ENCODE measurements around the gene FAM13C. TPM values are rescaled to one million over a fixed set of nuclear protein-coding genes. Genes with fewer than 3 reads are reported as not detected.

Gene FAM13C
- polyA plus RNA-seq, 1 of the 3 experiments (the other 2 are of a cell fraction), result 7.6 TPM

GRCh38 chr10:59271160-59271559, 91.2 kb downstream of the FAM13C start:
- Histone ChIP-seq H3K4me1 (ENCODE audit: control insufficient read depth in 1 of 2, insufficient read depth in 2 of 2, low read depth in 1 of 2, low read length in 1 of 2) (peaks cover 0 to 7% of the 10 kb centered on the region in 2 experiments; a peak in 2 of 4 replicates), H3K27ac (ENCODE audit: low read depth in 2 of 2, low read length in 1 of 2) (peak overlapping the region in 1 of 2 experiments; percentile 16; a peak in 1 of 4 replicates), H4K20me1 (ENCODE audit: insufficient read depth) (no peaks in the 10 kb centered on the region), H3K4me2 (no peak overlapping the region), H3K4me3 (ENCODE audit: low read depth in 2 of 2, low read length in 1 of 2) (no peak overlapping the region), H3K9ac (no peak overlapping the region), H3K9me2 (no peaks in the 10 kb centered on the region), H3K79me2 (ENCODE audit: insufficient read depth) (no peaks in the 10 kb centered on the region), H2AFZ (ENCODE audit: low read depth) (no peak overlapping the region), H3F3A (replicated peaks; ENCODE audit: insufficient read depth) (no peaks in the 10 kb centered on the region), H3K36me3 (replicated peaks in 1 of 2; ENCODE audit: control insufficient read depth in 1 of 2, insufficient read depth in 2 of 2, low read length in 1 of 2) (peaks cover 20 to 34% of the 10 kb centered on the region in 2 experiments), H3K9me3 (no peaks in the 10 kb centered on the region), H3K27me3 (ENCODE audit: insufficient read depth) (no peaks in the 10 kb centered on the region)
- 41% methylated on average over 4 of the region's 4 CpGs for WGBS (ENCODE audit: low lambda C conversion rate)
- ChIA-PET POLR2A (no interaction called here), CTCF (interaction anchor here (0.6 to 1.9 kb wide), 2 partner anchors 351 to 743 kb away, joined by 4 to 5 read pairs; no protein-coding TSS in a partner anchor)
- peak; percentile 60 for TF ChIP-seq GATA2 (CRISPR knock-in tag; IDR thresholded peaks at IDR 0.05)
- peak; percentile 55; the same call in 1 of the 2 replicates for TF ChIP-seq RCOR1 (IDR thresholded peaks at IDR 0.05; ENCODE audit: low read length)
- no peak for TF ChIP-seq EZH2phosphoT487 (IDR thresholded peaks at IDR 0.05; ENCODE audit: borderline replicate concordance, low read depth)
- TF ChIP-seq TCF12 (IDR thresholded peaks at IDR 0.05), result peak; percentile 15; the same call in 1 of the 2 replicates
- peak in 1 of 2 experiments; percentile 41; a peak in 1 of 4 replicates for TF ChIP-seq EP300 (IDR thresholded peaks at IDR 0.05; ENCODE audit: borderline replicate concordance in 1 of 2, low read depth in 1 of 2, low read length in 1 of 2)
- TF ChIP-seq RFX5 (IDR thresholded peaks at IDR 0.05; ENCODE audit: low read length), result no peak
- peak; percentile 33 for DNase-seq

- Histone ChIP-seq H4K20me1 (ENCODE audit: insufficient read depth) (no peaks in the 10 kb centered on the region), H3F3A (replicated peaks; ENCODE audit: insufficient read depth) (no peaks in the 10 kb centered on the region), H3K4me1 (ENCODE audit: control insufficient read depth in 1 of 2, insufficient read depth in 2 of 2, low read depth in 1 of 2, low read length in 1 of 2) (peaks cover 0 to 7% of the 10 kb centered on the region in 2 experiments; a peak in 2 of 4 replicates), H3K9me2 (no peaks in the 10 kb centered on the region), H3K9ac (no peak overlapping the region), H3K79me2 (ENCODE audit: insufficient read depth) (no peaks in the 10 kb centered on the region), H3K4me3 (ENCODE audit: low read depth in 2 of 2, low read length in 1 of 2) (no peak overlapping the region), H3K27me3 (ENCODE audit: insufficient read depth) (no peaks in the 10 kb centered on the region), H3K4me2 (no peak overlapping the region), H3K9me3 (no peaks in the 10 kb centered on the region), H3K27ac (ENCODE audit: low read depth in 2 of 2, low read length in 1 of 2) (no peak overlapping the region; a peak in 1 of 4 replicates), H2AFZ (ENCODE audit: low read depth) (no peak overlapping the region), H3K36me3 (replicated peaks in 1 of 2; ENCODE audit: control insufficient read depth in 1 of 2, insufficient read depth in 2 of 2, low read length in 1 of 2) (peaks cover 21 to 40% of the 10 kb centered on the region in 2 experiments)
- no peak for DNase-seq
- ChIA-PET CTCF (no interaction called here), POLR2A (no interaction called here)
- 77% methylated on average over 3 of the region's 3 CpGs for WGBS (ENCODE audit: low lambda C conversion rate)
- TF ChIP-seq MAX (IDR thresholded peaks at IDR 0.05; ENCODE audit: low read depth), result no peak
- no peak for TF ChIP-seq REST (IDR thresholded peaks at IDR 0.05; ENCODE audit: low read depth, low read length)
- TF ChIP-seq GATA2 (CRISPR knock-in tag; IDR thresholded peaks at IDR 0.05), result no peak
- no peak for TF ChIP-seq EP300 (IDR thresholded peaks at IDR 0.05; ENCODE audit: borderline replicate concordance in 1 of 2, low read depth in 1 of 2, low read length in 1 of 2)
- no peak for TF ChIP-seq MEF2A (IDR thresholded peaks at IDR 0.05; ENCODE audit: borderline replicate concordance, low read depth)
- TF ChIP-seq TEAD4 (IDR thresholded peaks at IDR 0.05; ENCODE audit: borderline replicate concordance, insufficient read depth), result no peak
- TF ChIP-seq CTCF (IDR thresholded peaks at IDR 0.05), result no peak
- no peak for TF ChIP-seq GABPA (IDR thresholded peaks at IDR 0.05; ENCODE audit: low read depth)
- no peak for TF ChIP-seq FOXM1 (IDR thresholded peaks at IDR 0.05; ENCODE audit: low read depth)
- TF ChIP-seq FOSL2 (IDR thresholded peaks at IDR 0.05; ENCODE audit: borderline replicate concordance, low read depth), result no peak
- TF ChIP-seq ZBTB33 (IDR thresholded peaks at IDR 0.05; ENCODE audit: borderline replicate concordance, low read depth), result no peak
- no peak for TF ChIP-seq CHD2 (IDR thresholded peaks at IDR 0.05; ENCODE audit: low read length, partially characterized antibody)
- TF ChIP-seq SIN3A (IDR thresholded peaks at IDR 0.05; ENCODE audit: borderline replicate concordance, low read depth, low read length), result no peak
- no peak for TF ChIP-seq RAD21 (IDR thresholded peaks at IDR 0.05; ENCODE audit: low read length)
- no peak for TF ChIP-seq PBX3 (IDR thresholded peaks at IDR 0.05)
These were observed 91.9 kb downstream of the FAM13C start for GRCh38 chr10:59270492-59270891.
